NAMALWA (cell line): ENCODE results near the gene SZRD1.
A peak's percentile ranks its signal among the peaks of the same experiment; 100 is the strongest.

ENCODE experiments used
- DNase-seq: peaks from one replicate; pipeline ENCODE4 v3.0.0-alpha.2; 2015; ENCODE audit warnings: low spot score

The SZRD1 gene

DNA sequence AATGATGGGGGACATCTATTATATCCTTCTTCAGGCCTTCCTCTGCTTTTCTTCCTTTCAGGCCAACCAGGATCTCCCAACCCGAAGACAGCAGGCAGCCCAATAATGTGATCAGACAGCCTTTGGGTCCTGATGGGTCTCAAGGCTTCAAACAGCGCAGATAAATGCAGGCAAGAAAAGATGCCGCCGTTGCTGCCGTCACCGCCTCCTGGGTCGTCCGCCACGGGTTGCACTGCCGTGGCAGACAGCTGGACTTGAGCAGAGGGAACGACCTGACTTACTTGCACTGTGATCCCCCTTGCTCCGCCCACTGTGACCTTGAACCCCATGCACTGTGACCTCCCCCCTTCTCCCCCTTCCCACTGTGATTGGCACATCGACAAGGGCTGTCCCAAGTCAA lies 27.9 kb downstream of the SZRD1 start:
- no peak for DNase-seq

DNA sequence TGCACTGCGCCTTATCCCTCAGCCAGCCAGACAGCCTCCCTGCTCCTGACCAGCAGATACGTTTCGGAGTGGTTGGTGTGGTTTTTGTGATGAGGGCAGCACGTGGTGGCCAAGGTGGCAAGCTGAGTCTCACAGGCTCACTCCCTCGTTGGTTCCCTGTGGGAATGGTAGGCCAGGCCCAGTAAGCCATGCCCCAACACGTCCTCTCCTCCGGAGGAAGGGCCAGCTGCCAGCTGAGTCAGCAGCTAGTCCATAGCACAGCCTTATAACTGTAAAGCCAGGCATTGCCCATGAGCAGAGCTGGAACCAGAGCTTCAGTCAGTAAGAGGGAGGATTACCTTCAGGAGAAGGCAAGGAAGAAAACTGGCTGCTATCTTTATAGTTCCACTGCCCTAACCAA lies 29.5 kb downstream of the SZRD1 start:
- DNase-seq = no peak

DNA sequence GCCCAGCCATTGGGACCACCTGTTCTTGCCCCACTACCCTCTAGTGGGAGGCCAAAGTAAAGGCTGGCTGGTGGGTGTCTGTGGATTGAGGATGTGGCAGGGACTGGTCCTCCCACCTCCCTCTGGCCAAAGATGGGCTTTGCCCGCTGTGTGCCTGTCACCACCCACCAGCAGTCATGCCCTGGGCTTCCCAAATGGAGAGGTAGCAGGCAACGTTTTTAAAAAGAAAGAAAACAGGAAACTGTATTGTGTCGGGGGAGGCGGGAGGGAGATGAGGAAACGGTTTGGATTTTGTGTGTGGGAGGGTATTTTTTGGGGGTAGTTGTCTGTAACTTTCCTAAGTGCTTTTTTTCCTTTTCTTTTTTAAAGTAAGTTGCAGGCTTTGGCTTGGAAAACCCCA lies 30.1 kb downstream of the SZRD1 start:
- no peak for DNase-seq

DNA sequence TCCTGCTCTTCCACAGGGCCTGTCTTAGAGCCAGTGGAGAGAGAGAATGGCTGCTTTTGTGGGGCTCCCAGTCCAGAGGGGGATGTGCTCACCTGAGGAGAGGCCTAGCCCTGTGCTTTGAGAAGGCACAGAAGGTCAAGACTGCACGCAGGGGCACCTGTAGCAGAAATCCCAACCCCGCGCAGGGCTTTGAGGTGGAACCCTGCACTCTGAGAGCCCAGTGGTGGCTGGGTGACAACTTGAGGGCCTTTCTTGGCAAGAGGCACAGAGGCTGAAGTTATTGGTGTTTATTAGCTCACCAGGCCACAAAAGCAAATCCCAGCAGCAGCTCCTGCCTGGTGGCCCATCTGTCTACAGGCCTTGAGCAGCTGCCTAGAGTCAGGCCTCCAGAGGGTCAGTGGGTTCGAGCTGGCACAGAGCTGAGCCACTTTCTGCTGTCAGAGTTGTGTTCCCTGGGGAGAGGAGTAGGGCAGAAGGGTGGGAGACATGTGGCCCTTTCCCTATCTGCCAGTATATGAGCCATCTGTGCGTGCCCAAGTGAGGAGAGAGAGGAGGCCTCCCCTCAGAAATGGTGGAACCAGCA lies 31.4 kb downstream of the SZRD1 start:
- no peak for DNase-seq

DNA sequence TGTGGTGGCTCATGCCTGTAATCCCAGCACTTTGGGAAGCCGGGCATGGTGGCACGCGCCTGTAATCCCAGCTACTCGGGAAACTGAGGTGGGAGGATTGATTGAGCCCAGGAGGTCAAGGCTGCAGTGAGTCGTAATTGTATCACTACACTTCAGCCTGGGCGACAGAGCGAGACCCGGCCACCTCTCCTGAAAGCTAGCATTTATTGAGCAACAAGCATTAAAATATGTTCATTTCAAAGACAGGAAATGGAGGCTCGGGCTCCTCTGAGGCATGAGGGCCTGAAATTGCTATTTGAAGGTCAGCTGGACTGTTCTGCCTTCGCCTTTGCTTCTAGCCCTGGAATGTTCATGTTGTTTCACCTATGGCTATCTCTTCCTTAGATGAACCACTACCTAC lies 35.7 kb downstream of the SZRD1 start:
- DNase-seq = no peak

DNA sequence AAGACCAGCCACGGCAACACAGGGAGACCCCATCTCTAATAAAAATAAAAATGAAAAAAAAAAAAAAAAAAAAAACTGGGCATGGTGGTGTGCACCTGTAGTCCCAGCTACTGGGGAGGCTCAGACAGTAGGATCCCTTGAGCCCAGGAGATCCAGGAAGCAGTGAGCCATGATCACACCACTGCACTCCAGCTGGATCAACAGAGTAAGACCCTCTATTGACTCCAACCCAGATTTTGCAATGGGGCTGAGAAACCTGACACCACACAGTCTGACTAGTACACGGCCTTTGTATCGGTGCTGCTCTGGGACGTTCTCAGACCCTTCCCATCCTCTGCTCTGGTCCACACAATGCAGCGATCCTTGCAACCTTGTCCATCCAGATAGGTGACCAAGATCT lies 38.4 kb downstream of the SZRD1 start:
- no peak for DNase-seq

DNA sequence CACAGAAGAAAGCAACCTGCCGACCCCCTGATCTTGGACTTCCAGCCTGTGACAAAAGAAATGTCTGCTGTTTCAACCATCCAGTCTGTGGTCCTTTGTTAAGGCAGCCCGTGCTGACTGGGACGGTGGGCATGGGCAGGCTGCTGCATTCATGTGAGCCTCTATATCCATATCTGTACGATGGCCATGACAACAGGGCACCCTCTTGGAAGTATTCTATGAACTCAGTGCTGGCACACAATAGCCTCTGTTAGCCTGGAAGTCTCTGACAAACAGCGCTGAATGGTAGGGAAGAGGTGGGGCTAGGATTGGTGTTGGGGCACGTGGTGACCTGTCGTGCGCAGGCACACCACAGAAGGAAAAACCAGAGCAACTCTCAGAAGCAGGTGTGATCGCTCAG lies 39.8 kb downstream of the SZRD1 start:
- no peak for DNase-seq

DNA sequence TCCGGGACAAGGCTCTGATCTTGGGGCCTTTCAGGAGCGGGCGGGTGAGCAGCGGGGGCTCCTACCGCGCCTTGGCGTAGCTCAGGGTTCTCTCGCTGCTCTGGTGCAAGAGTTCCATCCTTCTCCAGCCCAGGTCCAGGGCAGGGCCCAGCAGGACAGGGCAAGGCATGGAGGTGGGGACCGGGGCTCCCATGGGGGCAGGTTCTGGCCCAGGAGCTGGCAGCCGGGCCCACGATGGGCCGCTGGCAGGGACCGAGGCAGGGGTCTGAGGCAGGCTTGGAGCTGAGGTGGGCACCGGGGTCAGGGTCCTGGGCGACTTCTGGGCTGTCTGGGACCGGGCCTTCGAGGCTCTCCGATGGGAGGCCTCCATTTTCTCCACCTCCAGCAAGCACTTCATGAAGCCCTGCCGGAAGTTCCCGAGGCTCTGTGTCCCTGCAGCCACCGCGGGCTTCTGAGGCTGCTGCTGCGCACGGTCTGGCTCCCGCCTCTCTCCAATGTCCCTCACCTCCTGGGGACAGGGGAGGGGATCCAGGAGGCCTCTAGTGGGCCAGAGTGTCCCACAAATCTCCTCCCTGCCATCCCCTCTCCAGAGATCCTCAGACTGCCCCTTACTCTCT lies 42.6 kb downstream of the SZRD1 start:
- DNase-seq = no peak

DNA sequence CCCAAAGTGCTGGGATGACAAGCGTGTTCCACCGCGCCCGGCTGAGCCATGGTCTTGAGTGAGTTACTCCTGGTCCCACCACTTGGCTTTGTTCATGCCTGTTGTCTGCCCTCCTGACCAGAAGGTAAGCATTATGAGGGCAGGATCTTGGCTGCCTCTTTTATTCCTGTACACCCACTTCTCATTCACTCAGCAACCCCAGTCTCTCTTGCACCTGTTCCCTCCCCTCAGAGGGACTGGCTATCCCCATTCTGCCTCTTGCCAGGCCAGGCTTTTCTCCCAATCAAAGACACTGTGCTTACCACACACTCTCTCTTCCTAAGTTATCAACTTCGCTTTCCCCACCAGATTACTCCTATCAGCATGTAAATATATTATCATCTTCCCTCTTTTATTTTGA lies 43.8 kb downstream of the SZRD1 start:
- no peak for DNase-seq

DNA sequence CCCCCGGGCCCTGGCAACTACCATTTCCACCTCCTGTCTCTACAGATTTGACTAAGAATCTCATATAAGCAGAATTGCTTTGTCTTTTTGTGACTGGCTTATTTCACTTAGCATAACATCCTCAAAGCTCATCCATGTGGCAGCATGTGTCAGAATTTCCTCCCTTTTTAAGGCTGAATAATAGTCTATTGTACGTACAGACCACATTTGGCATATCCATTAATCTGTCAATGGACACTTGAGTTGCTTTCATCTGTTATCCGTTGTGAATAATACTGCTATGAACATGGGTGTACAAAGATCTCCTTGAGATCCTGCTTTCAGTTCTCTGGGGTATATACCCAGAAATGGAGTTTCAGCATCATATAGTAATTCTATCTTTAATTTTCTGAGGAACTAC lies 46.1 kb downstream of the SZRD1 start:
- no peak for DNase-seq

DNA sequence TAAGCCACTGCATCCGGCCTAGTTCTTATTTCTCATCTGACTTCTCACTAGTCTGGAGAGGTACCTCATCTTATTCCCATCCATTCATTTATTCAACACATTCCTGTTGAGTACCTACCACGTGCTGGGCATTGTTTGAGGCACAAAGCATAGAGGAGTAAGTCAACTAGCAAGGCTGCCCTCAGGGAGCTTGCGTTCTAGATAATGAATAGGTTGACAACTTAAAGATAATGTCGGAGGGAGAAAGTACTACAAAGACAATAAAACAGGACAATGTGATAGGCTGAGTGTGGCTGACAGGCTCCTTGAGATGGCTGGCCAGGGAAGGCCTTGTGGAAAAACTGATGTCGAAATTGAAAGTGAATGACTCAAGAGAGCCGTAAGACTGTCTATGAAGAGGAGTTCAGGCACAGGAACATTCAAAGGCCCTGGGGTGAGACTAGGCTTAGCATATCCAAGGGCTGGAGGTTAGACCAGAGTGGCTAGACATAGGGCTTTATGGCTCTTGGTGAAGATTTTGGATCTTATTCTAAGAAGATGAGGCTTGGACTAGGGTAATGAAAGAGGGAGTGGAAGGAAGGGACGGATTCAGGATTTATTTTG lies 51.9 kb downstream of the SZRD1 start:
- DNase-seq = no peak

DNA sequence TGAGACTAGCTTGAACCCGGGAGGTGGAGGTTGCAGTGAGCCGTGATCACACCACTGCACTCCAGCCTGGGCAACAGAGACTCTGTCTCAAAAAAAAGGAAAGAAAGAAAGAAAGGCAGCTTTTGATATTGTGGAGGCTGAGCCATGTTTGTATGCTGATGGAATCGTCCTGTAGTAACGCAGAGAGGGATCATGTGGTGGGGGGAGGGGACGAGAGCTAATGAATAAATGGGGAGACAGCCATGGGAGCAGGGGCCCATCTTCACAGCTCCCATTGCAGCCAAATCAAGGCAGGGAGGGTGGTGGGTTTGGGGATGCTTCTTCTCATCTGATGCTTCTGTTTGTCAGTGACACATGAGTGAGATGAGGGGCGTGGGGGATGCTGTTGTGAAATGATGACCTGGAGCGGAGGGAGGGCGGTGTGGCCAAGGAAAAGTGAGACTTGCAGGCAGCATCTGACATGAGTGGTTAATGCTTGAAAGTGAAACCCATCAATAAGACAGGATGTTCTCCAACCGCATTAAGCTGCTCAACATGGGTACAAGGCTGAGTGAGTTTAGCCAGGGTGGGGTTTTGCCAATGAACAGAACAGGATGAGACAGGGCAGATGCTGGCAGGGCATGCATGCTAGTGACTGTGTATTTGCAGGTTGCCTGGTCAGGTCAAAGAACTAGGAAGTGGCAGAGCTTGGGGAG lies 53.5 kb downstream of the SZRD1 start:
- DNase-seq = peak; percentile 60

DNA sequence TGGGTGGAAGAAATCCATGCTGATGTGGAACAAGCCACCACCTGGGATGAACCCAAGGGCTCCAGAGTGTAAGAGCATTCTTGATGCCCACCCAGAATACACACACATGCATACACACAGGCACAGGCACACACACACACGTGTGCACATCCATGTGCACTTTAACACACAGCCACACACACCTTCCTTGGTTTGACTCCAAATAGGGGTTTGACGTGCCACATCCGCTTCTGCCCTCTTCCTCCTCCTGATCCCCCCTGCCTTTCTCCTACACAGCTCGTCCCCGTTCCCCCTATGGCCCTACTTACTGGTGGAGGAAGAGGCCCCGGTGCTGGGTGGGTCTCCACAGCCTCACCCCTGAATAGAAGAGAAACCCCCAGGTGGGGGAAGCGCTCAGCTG lies 54.2 kb downstream of the SZRD1 start:
- DNase-seq = no peak

DNA sequence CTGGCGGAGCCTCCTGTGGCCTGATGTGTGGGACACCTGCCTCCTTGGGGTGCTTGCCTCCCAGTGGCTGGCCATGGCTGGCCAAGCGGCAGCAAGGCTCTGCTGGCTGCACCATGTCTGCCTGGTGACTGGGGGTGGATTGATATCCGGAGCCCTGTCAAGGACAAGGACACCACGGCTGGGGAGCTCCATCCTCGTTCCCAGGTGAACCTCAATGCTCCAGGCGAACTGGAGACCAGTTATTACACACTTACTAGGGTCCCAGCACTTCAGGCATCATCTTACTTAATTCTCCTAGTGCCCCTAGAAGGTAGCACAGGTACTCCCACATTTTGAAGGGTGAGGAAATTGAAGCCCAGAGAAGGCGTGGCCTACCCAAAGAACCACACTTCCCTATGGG lies 55.0 kb downstream of the SZRD1 start:
- no peak for DNase-seq

DNA sequence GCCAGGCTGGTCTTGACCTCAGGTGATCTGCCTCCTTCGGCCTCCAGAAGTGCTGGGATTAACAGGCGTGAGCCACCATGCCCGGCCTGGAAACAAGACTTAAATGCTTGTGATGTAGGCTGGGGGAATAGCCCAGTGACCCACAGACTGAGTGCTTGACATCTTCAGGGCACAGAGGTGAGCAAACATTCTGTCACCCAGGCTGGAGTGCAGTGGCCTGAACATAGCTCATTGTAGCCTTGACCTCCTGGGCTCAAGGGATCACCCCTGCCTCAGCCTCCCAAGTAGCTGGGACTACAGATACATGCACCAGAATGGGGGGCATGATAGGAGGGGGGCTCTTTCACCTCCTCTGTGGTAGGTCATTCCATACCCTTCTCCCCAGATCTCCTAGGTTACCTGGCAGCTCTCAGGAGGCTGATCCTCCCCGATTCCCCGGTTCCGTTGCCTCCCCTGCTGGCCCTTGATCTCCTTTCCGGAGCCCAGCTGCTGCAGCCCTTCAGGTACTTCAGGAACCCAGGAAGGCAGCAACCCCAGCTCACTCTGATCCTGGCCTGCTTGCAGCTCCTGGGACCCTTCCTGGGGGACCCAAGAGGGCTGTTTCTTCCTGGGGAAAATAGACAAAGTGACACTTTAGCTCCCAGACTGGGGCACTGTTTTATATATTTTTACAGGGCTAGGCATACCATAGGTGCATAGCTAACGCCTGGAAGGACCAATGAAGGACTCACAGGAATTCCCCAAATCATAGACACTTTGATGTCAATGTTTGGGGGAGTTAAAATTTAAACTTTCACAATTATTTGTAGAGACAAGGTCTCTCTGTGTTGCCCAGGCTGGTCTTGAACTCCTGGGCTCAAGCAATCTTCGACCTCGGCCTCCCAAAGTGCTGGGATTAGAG lies 58.3 kb downstream of the SZRD1 start:
- DNase-seq = no peak

DNA sequence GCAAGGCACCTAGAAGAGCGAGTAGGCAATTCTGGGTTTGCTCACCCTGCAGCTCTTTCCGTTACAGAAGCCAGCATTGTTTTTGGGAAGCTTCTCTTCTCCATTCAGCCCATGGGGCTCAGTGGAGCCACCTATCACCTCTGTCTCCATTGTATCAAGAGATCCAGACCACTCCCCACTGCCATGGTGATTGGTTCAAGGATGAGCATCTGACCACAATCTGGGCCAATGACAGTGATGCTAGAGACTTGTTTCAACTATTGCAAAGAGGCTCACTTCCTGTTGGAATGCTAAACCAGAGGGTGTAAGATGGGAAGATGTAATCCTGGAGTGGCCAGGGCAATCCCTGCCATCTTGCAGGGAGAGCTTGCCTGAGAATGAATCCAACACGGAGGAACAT lies 63.6 kb downstream of the SZRD1 start:
- DNase-seq = peak; percentile 68

DNA sequence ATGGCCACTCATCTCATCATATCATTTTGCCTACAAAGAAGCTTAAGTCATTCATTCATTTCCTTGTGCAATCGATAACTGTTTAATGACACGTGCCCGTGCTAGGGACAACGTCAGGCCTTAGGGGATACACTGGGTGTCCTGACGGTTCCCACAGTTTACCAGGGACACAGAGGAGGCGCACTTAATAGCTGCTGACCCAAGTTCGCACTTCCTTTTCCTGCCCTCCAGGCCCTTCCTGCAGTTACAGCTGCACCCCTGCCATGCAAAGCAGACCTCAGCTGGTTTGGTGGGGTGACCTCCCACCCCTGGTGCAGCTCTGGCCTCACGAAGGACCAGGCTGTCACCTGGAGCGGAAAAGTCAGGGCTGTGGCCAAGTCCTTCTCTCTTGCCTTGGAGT lies 66.0 kb downstream of the SZRD1 start:
- peak; percentile 51 for DNase-seq

DNA sequence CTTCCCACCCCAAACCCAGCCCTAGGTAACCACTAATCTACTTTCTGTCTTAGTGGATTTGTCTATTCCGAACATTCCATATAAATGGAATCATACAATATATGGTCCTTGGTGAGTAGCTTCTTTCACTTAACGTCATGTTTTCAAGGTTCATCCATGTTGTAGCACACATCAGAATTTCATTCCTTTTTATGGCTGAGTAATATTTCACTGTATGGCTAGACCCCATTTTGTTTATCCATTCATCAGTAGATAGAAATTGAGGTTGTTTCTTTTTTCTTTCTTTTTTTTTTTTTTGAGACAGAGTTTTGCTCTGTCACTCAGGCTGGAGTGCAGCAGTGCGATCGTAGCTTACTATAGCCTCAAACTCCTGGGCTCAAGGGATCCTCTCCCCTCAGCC lies 67.0 kb downstream of the SZRD1 start:
- no peak for DNase-seq

DNA sequence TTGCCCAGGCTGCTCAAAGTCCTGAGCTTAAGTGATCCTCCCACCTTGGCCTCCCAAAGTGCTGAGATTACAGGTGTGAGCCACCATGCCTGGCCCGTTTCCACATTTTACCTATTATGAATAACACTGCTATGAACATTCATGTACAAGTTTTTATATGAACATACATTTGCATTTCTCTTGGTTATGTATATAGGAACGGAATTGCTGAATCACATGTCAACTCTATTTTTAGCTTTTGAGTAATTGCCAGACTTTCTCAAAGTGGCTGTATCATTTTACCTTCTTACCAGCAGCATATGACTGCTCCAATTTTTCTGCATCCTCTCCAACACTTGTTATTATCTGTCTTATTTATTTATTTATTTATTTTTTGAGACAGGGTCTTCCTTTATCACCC lies 67.5 kb downstream of the SZRD1 start:
- no peak for DNase-seq

DNA sequence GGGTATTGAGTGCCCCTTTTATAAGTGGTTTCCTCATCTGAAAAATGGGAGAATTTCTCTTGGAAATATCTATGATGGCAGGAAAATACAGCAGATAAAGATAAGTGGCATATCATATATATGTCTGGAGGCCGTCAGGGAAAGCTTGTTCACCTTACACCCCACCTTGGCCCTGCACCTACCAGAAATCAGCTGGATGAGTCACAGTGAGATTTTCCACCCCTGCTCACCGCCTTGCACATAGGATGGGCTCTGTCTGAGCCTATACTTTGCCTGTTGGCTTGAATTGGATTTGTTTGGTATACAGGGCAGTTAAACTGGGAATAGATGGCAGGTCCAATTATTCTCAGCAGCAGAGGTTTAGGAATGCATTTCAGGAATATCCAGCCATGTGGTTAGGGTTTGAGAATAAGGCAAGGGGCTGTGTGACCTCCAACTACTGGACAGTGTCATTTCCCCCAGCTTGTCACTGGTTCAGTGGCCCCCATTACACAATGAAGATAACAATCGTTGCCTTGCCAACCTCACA lies 70.0 kb downstream of the SZRD1 start, which contains the start of gene SPATA21:
Gene SPATA21, minus strand, starts transcription at position 479 of the 529 bp plus-strand sequence. CDS start 6,053 bp downstream, outside the sequence.
- no peak for DNase-seq

DNA sequence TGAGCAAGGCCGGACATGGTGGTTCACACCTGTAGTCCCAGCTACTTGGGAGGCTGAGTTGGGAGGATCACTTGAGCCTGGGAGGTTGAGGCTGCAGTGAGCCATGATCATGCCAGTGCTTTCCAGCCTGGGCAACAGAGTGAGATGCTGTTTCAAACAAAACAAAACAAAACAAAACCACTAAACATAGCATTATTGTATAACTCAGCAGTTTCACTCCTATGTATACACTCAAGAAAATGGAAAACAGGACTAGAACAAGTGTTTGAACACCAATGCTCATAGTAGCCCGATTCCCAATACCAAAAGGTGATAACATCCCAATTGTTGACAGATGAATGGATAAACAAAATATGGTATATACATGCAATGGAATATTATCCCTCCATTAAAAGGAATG lies 71.5 kb downstream of the SZRD1 start:
- DNase-seq = no peak

DNA sequence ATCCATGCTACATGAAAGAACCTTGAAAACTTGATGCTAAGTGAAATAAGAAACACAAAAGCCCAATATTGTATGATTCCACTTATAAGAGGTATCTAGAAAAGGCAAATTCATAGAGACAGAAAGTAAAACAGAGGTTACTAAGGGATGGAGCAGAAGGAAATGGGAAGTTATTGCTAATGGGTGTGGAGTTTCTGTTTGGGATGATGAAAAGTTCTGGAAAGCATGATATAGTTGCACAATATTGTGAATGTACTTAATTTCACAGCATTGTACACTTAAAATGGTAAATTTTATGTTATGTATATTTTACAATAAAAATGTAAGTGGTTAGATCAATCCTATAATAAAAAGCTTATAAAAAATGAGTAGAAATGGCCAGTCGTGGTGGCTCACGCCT lies 71.9 kb downstream of the SZRD1 start:
- no peak for DNase-seq
